Gastroesophageal sphincter (tissue), 4 donors: Measurements from ENCODE around the gene CCNO. TPM values are rescaled to one million over a fixed set of nuclear protein-coding genes. Genes with fewer than 3 reads are reported as not detected.

Experiments
- ATAC-seq: fragments of 150-250 bp; one replicate; pipeline ENCODE4 v1.9.1; 2016; ENCODE audit warnings: mild to moderate bottlenecking, moderate library complexity
- H3K27ac ChIP-seq, 4 donors: fragments of 200-600 bp; sonication (generic) in 3 of 4; 1 replicate in 3 of 4; 2 replicates in 1 of 4; pipeline ENCODE4 v1.5.1; 2016 to 2019
- H3K27me3 ChIP-seq: fragments of 200-600 bp; sonication (generic); one replicate; pipeline ENCODE4 v1.5.1; 2019
- H3K36me3 ChIP-seq, 2 donors: fragments of 200-600 bp; sonication (generic); one replicate each; pipeline ENCODE4 v1.5.1; 2019; ENCODE audit warnings: control low read depth in 1 of 2
- H3K4me1 ChIP-seq, 3 donors: fragments of 200-600 bp; sonication (generic); 1 replicate in 2 of 3; 2 replicates in 1 of 3; pipeline ENCODE4 v1.5.1; 2016 to 2019; ENCODE audit warnings: control low read depth in 2 of 3
- H3K4me3 ChIP-seq, 2 donors: fragments of 200-600 bp; sonication (generic); one replicate each; pipeline ENCODE4 v1.5.1; 2019; ENCODE audit warnings: mild to moderate bottlenecking in 1 of 2, moderate library complexity in 1 of 2
- H3K9me3 ChIP-seq, 3 donors: fragments of 200-600 bp; sonication (generic); one replicate each; pipeline ENCODE4 v1.5.1; 2017 to 2019; ENCODE audit warnings: control low read depth in 2 of 3
- CTCF ChIP-seq, 4 experiments: fragments of 200-600 bp in 2 of 4; fragments of 450-650 bp in 2 of 4; sonication (generic) in 1 of 4; IDR thresholded peaks; one replicate each; pipeline ENCODE4 v1.5.1; 2017 to 2019; ENCODE audit warnings: antibody characterized with exemption in 4 of 4, mild to moderate bottlenecking in 2 of 4, moderate library complexity in 2 of 4
- EP300 ChIP-seq: sonication (generic); formaldehyde crosslinking; IDR thresholded peaks from one replicate; pipeline ENCODE4 v1.6.1; 2017; ENCODE audit warnings: antibody characterized with exemption, mild to moderate bottlenecking
- POLR2A ChIP-seq, 2 donors: fragments of 450-650 bp; IDR thresholded peaks; one replicate each; pipeline ENCODE4 v1.6.1; 2017; ENCODE audit warnings: antibody characterized with exemption in 2 of 2, mild to moderate bottlenecking in 2 of 2, moderate library complexity in 1 of 2
- POLR2AphosphoS5 ChIP-seq: sonication (generic); formaldehyde crosslinking; IDR thresholded peaks from one replicate; pipeline ENCODE4 v1.6.1; 2017; ENCODE audit warnings: antibody characterized with exemption
- WGBS, 2 donors: methylation state at CpG; one replicate each; pipeline ENCODE4 v1.1.5; 2018; ENCODE audit warnings: low coverage in 1 of 2; 5-methylcytosine and 5-hydroxymethylcytosine counted together
- total RNA-seq, 4 donors: library from RNA; depleted of rRNA; stranded (reverse); fragments of >200 nt; gene quantifications; one replicate each; pipeline ENCODE4 v1.1.0, GENCODE V29; 2016

The CCNO gene
- total RNA-seq, 4 donors from 2014 or later, result not detected

- H3K4me3 ChIP-seq, result peak overlapping the region in 1 of 2 donors; percentile 18
- TF ChIP-seq POLR2A (IDR thresholded peaks at IDR 0.05) (no peak), CTCF (IDR thresholded peaks at IDR 0.05) (no peak), EP300 (no peak), POLR2AphosphoS5 (no peak)
- WGBS, 2 donors, result 19 to 29% methylated on average over 3 to 11 of the region's 61 CpGs
- ATAC-seq, result no peak
- peaks cover 100% of the 10 kb centered on the region for H3K27me3 ChIP-seq
- peaks cover 0 to 41% (median 13%) of the 10 kb centered on the region in 3 donors for H3K4me1 ChIP-seq
- H3K27ac ChIP-seq, result no peak overlapping the region
- no peaks in the 10 kb centered on the region for H3K36me3 ChIP-seq
- H3K9me3 ChIP-seq, result no peaks in the 10 kb centered on the region
These were observed 10.2 kb downstream of the CCNO start for GRCh38 chr5:55222985-55223811.

- H3K4me1 ChIP-seq, result peaks cover 0 to 35% (median 9%) of the 10 kb centered on the region in 3 donors
- 21% methylated on average over 9 to 15 of the region's 30 CpGs for WGBS, 2 donors
These were observed 11.1 kb downstream of the CCNO start for GRCh38 chr5:55222092-55222984.

GRCh38 chr5:55220433-55221185 is 12.8 kb downstream of the CCNO start:
- peaks cover 87% of the 10 kb centered on the region for H3K27me3 ChIP-seq
- H3K4me1 ChIP-seq, result peaks cover 0 to 22% (median 0%) of the 10 kb centered on the region in 3 donors
- no peaks in the 10 kb centered on the region for H3K36me3 ChIP-seq
- peak overlapping the region in 1 of 2 donors; percentile 37 for H3K4me3 ChIP-seq
- ATAC-seq, result no peak
- H3K27ac ChIP-seq, result no peak overlapping the region
- WGBS, 2 donors, result 3 to 6% methylated on average over 5 to 16 of the region's 62 CpGs
- H3K9me3 ChIP-seq, result no peaks in the 10 kb centered on the region
- TF ChIP-seq POLR2A (IDR thresholded peaks at IDR 0.05) (no peak), CTCF (IDR thresholded peaks at IDR 0.05) (no peak), EP300 (no peak), POLR2AphosphoS5 (no peak)

More at GRCh38 chr5:55222092-55222984, 11.1 kb downstream of the CCNO start:
- no peak for TF ChIP-seq EP300
- TF ChIP-seq POLR2A (IDR thresholded peaks at IDR 0.05), result no peak
- no peak for TF ChIP-seq CTCF (IDR thresholded peaks at IDR 0.05)
- TF ChIP-seq POLR2AphosphoS5, result no peak
- H3K36me3 ChIP-seq, result no peaks in the 10 kb centered on the region
- H3K27ac ChIP-seq, result no peak overlapping the region
- no peak for ATAC-seq
- H3K27me3 ChIP-seq, result peaks cover 100% of the 10 kb centered on the region
- H3K4me3 ChIP-seq, result no peak overlapping the region
- H3K9me3 ChIP-seq, result no peaks in the 10 kb centered on the region

- 84 to 86% methylated on average over 3 of the region's 3 CpGs for WGBS, 2 donors
- no peak for ATAC-seq
- TF ChIP-seq POLR2AphosphoS5 (no peak), CTCF (IDR thresholded peaks at IDR 0.05) (no peak)
- Histone ChIP-seq H3K27me3 (peaks cover 79% of the 10 kb centered on the region), H3K4me3 (no peak overlapping the region), H3K9me3 (no peaks in the 10 kb centered on the region), H3K36me3 (no peaks in the 10 kb centered on the region), H3K27ac (no peak overlapping the region), H3K4me1 (peaks cover 0 to 22% (median 0%) of the 10 kb centered on the region in 3 donors)
These were observed 13.6 kb downstream of the CCNO start for GRCh38 chr5:55219770-55220169.
